Suprapubic skin (tissue), 4 donors: ENCODE results near the gene NPHP4. TPM values are rescaled to one million over a fixed set of nuclear protein-coding genes. Genes with fewer than 3 reads are reported as not detected.

ENCODE experiments used
- DNase-seq, 2 donors: peaks; one replicate each; pipeline ENCODE4 v3.0.0-alpha.2; 2019; ENCODE audit warnings: low spot score in 2 of 2
- H3K27ac ChIP-seq: fragments of 200-600 bp; sonication (generic); one replicate; pipeline ENCODE4 v1.5.1; 2019
- H3K27me3 ChIP-seq: fragments of 200-600 bp; sonication (generic); one replicate; pipeline ENCODE4 v1.5.1; 2019
- H3K36me3 ChIP-seq: fragments of 200-600 bp; sonication (generic); one replicate; pipeline ENCODE4 v1.5.1; 2019
- H3K4me1 ChIP-seq: fragments of 200-600 bp; sonication (generic); one replicate; pipeline ENCODE4 v1.5.1; 2019
- H3K4me3 ChIP-seq: fragments of 200-600 bp; sonication (generic); one replicate; pipeline ENCODE4 v1.5.1; 2019; ENCODE audit warnings: mild to moderate bottlenecking
- H3K9me3 ChIP-seq: fragments of 200-600 bp; sonication (generic); one replicate; pipeline ENCODE4 v1.5.1; 2019
- CTCF ChIP-seq, 2 donors: fragments of 200-600 bp in 1 of 2; fragments of 450-650 bp in 1 of 2; sonication (generic) in 1 of 2; IDR thresholded peaks; one replicate each; pipeline ENCODE4 v1.5.1; 2016 to 2019; ENCODE audit warnings: antibody characterized with exemption in 2 of 2, mild to moderate bottlenecking in 1 of 2, moderate library complexity in 1 of 2
- EP300 ChIP-seq: sonication (generic); formaldehyde crosslinking; IDR thresholded peaks from one replicate; pipeline ENCODE4 v1.6.1; 2017; ENCODE audit warnings: antibody characterized with exemption
- POLR2A ChIP-seq, 2 donors: fragments of 450-650 bp; IDR thresholded peaks; one replicate each; pipeline ENCODE4 v1.6.1; 2017; ENCODE audit warnings: antibody characterized with exemption in 2 of 2, mild to moderate bottlenecking in 2 of 2, moderate library complexity in 2 of 2
- POLR2AphosphoS5 ChIP-seq, 3 donors: sonication (generic); formaldehyde crosslinking; IDR thresholded peaks; one replicate each; pipeline ENCODE4 v1.6.1; 2017; ENCODE audit warnings: antibody characterized with exemption in 3 of 3
- WGBS: methylation state at CpG from one replicate; pipeline ENCODE4 v1.1.5; 2018; 5-methylcytosine and 5-hydroxymethylcytosine counted together
- total RNA-seq, 4 donors: library from RNA; depleted of rRNA; stranded (reverse); fragments of >200 nt; gene quantifications; one replicate each; pipeline ENCODE4 v1.1.0, GENCODE V29; 2016

The NPHP4 gene
- total RNA-seq, 4 donors from 2014 or later = 26.3 to 33.7 (median 29.1) TPM

- no peak overlapping the region for H3K27ac ChIP-seq
- no peak overlapping the region for H3K4me3 ChIP-seq
- no peaks in the 10 kb centered on the region for H3K9me3 ChIP-seq
- H3K4me1 ChIP-seq = no peaks in the 10 kb centered on the region
- no peaks in the 10 kb centered on the region for H3K27me3 ChIP-seq
- no peaks in the 10 kb centered on the region for H3K36me3 ChIP-seq
- WGBS = 74% methylated on average over 6 of the region's 13 CpGs
- peak; percentile 55 to 74 for DNase-seq
- TF ChIP-seq CTCF (IDR thresholded peaks at IDR 0.05) = no peak
- no peak for TF ChIP-seq POLR2AphosphoS5 (IDR thresholded peaks at IDR 0.05)
- TF ChIP-seq EP300 = no peak
- TF ChIP-seq POLR2A (IDR thresholded peaks at IDR 0.05) = no peak
These were observed 9.9 kb upstream of the NPHP4 start for GRCh38 chr1:6001992-6002576.

GRCh38 chr1:6000444-6001288, 8.4 kb upstream of the NPHP4 start:
- DNase-seq = peak in 1 of 2 donors; percentile 58
- H3K36me3 ChIP-seq = no peaks in the 10 kb centered on the region
- 90% methylated on average over 17 of the region's 17 CpGs for WGBS
- no peak overlapping the region for H3K27ac ChIP-seq
- TF ChIP-seq CTCF (IDR thresholded peaks at IDR 0.05) = no peak
- TF ChIP-seq EP300 = no peak
- no peak for TF ChIP-seq POLR2A (IDR thresholded peaks at IDR 0.05)
- TF ChIP-seq POLR2AphosphoS5 (IDR thresholded peaks at IDR 0.05) = no peak
- no peaks in the 10 kb centered on the region for H3K9me3 ChIP-seq
- H3K4me3 ChIP-seq = no peak overlapping the region
- no peaks in the 10 kb centered on the region for H3K4me1 ChIP-seq
- no peaks in the 10 kb centered on the region for H3K27me3 ChIP-seq

GRCh38 chr1:5999711-6000443, 7.7 kb upstream of the NPHP4 start:
- H3K4me3 ChIP-seq = no peak overlapping the region
- no peaks in the 10 kb centered on the region for H3K36me3 ChIP-seq
- peak in 1 of 2 donors; percentile 76 for DNase-seq
- H3K9me3 ChIP-seq = no peaks in the 10 kb centered on the region
- no peaks in the 10 kb centered on the region for H3K27me3 ChIP-seq
- 95% methylated on average over 28 of the region's 28 CpGs for WGBS
- TF ChIP-seq CTCF (IDR thresholded peaks at IDR 0.05) (no peak), EP300 (no peak)
- H3K4me1 ChIP-seq = no peaks in the 10 kb centered on the region
- H3K27ac ChIP-seq = no peak overlapping the region

- H3K4me3 ChIP-seq = no peak overlapping the region
- no peak overlapping the region for H3K27ac ChIP-seq
- H3K4me1 ChIP-seq = peaks cover under 1% of the 10 kb centered on the region
- no peak for TF ChIP-seq EP300
- TF ChIP-seq CTCF (IDR thresholded peaks at IDR 0.05) = no peak
- no peak for TF ChIP-seq POLR2AphosphoS5 (IDR thresholded peaks at IDR 0.05)
- no peak for TF ChIP-seq POLR2A (IDR thresholded peaks at IDR 0.05)
- H3K9me3 ChIP-seq = no peaks in the 10 kb centered on the region
- no peaks in the 10 kb centered on the region for H3K36me3 ChIP-seq
- WGBS = 93% methylated on average over 15 of the region's 19 CpGs
- DNase-seq = peak; percentile 34 to 48
- no peaks in the 10 kb centered on the region for H3K27me3 ChIP-seq
These were observed 6.7 kb upstream of the NPHP4 start for GRCh38 chr1:5998906-5999301.
